HG03521 (cell line): ENCODE results near the gene TIAM2.
A peak's percentile ranks its signal among the peaks of the same experiment; 100 is the strongest.
"Not testable (repeated sequence)": the region's sequence is repeated elsewhere in the genome, so short reads cannot be mapped to it uniquely, and the experiment has no call there.

ENCODE experiments used
- ATAC-seq: cut with Tn5 transposase; IDR thresholded peaks from one replicate; pipeline ENCODE4 v1.9.1; 2021; ENCODE audit warnings: mild to moderate bottlenecking, moderate library complexity; ENCODE audit not compliant: unreplicated experiment

TIAM2 gene

DNA sequence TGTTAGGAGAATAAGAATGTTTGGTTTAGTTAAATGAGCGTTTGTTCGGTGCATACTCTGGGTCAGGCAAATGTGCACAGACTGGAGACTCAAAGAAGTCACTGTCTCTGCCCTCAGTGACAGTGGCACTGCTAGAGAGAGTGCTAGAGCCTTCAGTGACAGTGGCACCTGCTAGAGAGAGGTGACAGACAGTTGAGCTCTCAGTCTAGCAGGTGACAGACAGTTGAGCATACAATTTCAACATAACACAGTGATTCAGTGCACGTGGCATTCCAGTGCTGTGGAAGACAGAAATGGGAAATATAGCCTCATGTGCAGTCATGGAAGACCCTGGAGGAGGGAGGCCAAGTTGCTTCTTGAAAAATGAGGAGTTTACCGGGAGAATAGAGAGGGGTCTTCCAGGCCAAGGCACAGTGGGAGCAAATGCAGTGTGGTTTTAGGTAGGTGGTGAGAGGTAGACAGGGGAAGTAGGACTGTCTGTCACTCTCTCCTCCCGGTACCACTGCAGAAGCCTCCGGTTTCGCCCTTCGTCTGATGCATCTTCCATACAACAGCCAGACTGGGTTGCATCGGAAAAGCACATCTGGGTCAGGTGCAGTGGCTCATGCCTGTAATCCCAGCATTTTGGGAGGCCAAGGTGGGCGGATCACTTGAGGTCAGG, 160.8 kb downstream of the TIAM2 start:
- ATAC-seq: no peak

- no peak for ATAC-seq
Observed at GRCh38 chr6:155157101-155157500, 162.0 kb downstream of the TIAM2 start.

DNA sequence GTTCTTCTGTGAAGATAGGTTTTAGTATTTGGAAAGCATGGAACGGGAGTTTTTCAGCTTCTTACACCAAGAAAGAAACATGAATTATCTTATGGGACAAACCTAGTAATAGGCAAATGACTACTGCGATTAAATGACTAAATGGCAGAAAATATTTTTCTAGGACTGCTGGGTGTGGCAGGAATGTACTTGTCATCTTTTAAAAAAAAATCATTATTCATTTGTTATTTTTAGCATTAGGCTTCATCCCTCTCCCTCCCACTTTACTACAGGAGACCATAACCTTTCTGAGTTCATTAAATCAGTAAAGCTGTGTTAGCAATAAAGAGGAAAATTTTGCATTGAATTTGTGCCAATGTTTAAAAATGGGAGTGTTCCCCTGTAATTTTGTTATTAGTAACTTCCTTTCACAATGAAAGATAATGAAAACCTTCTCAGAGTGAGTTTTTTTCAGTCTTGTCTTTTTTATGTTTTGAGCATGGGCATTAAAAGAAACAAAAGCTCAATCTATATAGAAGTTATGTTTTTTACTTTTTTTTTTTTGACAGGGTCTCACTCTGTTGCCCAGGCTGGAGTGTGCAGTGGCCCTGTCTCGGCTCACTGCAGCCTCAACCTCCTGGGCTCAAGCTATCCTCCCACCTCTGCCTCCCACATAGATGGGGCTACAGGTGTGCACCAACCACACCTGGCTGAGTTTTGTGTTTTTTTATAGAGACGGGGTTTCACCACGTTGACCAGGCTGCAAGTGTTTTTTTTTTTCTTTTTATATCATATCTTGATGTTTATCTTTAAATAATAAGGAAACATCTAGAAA, 163.1 kb downstream of the TIAM2 start:
- ATAC-seq: no peak

DNA sequence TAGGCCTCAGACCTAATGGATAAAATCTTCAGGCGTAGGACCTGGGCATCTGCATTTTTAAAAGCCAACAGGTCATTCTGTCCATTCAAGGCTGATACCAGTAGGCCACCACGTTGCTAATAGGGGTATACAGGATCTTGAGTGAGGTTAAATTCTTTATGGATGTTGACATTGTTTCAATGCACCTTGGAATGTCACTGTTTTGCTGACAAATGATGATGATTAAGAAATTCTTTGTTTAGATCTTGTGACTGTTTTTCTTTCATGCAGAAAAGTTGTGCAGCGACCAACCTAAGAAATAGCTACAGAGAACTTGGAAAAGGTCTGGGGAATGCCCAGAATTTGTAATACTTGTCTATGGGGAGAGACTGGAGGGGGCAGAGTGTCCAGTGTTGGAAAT, 167.6 kb downstream of the TIAM2 start:
- ATAC-seq: no peak

- no peak for ATAC-seq
Observed at GRCh38 chr6:155163601-155164000, 168.5 kb downstream of the TIAM2 start.

DNA sequence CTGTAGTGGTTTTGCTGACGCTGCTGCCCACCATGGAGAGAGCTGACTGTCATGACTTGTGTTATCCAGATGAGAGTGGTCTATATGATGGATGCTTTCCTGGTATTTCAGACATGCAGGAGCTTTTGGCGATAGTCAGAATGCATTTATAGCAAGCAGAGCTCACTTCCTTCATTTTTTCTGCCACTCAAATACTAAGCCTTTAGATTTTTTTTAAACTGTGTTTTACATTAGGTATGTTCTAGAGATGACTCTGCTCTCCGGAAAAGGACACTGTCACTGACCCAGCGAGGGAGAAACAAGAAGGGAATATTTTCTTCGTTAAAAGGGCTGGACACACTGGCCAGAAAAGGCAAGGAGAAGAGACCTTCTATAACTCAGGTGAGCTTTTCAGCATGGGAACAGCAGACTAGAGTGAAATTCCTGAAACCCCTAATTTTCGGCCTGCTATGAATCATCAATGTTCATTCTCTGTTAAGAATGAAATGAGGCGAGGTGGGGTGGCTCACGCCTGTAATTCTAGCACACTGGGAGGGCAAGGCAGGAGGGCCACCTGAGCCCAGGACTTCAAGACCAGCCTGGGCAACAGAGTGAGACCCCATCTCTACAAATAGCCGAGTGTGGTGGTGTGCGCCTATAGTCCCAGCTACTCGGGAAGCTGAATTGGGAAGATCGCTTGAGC, 170.1 kb downstream of the TIAM2 start:
- no peak for ATAC-seq

DNA sequence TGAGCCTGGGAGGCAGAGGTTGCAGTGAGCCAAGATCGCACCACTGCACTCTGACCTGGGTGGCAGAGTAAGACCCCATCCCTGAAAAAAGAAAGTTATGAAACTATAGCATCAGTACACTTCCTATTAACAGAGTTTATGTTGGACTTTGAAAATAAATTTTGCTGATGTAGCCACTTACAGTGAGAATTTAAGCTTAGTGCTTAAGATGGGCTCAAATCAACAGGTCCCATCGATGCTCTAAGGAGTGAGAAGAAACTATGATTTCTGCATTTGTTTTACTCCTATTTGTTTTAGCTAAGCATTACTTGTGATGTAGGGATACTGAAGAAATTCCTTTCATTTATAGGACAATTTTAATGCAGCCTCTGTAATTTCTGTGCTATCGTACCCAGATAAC, 175.4 kb downstream of the TIAM2 start:
- no peak for ATAC-seq

DNA sequence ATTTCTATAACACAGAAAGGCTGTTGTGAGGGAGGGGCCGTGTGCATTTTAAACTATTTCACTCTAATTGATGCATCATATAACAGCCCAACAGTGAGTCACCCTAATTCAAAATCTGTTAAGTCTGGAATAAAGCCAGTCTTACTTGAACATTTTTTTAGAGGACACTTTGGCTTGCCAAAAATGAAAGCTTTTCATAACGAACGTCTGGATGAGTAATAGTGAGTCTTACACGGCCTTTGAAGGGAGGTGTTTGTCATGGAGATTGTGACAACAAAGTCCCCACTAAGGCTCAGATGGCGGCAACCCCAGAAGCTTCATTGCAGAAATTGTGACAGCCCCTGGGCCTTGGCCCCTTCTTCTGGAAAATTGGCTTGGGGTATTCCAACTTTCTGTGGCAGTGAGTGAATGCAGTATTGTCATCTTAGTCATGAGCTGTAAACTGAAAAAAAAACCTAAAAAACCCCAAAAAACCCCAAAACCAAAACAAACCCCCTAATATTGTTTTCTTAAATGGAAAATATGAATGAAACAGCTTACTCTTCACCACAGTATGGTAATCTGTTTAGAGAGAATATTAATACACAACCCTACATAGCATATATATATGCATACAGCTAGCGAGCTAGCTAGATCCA, 176.1 kb downstream of the TIAM2 start:
- ATAC-seq: peak; percentile 78

DNA sequence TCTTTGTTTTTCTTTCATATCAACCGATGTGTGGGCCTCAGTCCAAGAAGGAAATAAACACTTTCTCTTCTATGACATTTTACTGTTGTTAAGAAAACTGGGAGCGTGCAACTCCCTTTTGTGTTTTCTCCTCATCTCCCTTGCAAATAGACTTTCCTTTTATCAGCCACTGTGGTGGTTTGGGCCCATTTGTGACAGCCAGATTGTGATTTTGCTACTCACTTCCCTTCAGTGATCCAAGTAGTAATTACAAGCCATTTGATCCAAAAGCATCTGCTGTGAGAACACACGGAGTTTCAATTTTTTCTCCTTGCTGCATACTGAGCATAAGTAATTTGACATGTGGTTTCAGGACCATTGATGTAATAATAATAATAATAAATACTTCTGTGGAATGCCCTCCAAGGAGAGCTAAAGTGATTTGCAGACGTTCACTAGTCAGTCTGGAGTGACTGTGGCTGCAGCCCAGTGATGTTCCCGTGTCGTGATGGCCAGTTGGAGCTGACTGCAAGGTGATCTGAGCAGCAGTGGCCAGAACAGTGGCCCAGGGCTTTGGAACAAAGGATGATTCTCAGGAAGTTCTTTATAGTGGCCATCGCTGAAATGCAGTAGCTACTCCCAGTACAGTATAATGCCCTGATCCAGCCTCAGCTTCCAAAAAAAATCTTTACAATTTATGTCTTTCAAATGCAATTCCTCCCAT, 176.8 kb downstream of the TIAM2 start:
- ATAC-seq: peak; percentile 5

DNA sequence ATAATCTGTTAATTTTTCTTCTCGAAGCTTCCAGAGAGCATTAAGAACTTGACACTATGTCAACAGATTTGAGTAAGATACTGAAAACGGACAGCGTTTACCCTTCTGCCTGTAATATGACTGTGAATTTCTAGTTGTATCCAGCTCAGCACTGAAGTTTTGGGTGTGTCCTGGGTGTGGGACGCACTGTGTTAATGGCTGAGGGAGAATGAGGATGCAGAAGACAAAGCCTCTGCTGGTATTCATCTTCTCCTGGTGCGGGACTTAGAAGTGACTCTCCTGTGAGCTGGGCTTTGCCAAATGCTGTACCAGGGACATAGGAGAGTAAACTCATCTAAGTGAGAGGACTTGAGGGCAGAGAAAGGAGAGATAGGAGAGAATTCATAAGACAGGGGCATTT, 178.4 kb downstream of the TIAM2 start:
- ATAC-seq: no peak

DNA sequence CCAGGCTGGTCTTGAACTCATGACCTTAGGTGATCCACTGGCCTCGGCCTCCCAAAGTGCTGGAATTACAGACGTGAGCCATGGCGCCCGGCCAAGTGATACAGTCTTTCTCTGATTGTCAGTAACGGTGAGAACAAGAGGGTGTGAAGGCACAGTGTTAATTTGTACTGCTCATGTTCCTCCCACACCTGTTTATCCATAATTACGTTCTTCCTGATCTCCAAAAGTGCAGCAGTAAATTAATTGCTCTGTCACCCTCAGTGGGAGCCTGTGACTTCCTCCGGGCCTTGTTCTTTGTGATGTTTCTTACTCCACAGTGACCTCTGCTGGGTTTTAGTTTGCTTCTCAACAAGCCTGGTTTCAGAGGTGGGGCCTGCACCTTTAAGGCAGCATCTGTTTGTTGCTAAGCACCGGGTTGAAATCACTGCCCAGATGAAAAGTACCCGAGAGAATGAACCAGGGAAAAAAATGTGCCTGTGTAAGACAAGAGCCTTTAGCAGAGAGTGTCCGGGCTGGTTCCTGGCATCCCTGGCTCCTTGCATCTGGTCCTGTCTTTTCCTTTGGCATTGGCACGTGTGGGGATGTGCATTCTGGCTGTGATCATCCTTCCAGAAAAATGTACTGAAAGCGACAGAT, 179.6 kb downstream of the TIAM2 start:
- ATAC-seq: peak; percentile 61

GRCh38 chr6:155177363-155177961, 182.3 kb downstream of the TIAM2 start:
- ATAC-seq: no peak

DNA sequence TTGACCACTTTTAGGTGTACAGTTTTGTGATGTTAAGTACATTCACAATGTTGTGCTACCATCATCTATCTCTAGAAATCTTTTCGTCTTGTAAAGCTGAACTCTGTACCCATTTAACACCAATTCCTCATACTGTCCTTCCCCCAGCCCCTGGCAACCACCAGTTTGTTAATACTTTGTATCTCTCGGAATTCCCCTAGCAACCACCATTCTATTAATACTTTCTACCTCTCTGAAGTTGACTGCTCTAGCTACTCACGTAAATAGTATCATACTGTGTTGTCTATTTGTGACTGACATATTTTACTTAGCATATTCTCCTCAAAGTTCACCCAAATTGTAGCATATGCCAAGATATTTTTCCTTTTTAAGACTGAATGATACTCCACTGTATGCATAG, 186.4 kb downstream of the TIAM2 start:
- ATAC-seq: peak; percentile 72

DNA sequence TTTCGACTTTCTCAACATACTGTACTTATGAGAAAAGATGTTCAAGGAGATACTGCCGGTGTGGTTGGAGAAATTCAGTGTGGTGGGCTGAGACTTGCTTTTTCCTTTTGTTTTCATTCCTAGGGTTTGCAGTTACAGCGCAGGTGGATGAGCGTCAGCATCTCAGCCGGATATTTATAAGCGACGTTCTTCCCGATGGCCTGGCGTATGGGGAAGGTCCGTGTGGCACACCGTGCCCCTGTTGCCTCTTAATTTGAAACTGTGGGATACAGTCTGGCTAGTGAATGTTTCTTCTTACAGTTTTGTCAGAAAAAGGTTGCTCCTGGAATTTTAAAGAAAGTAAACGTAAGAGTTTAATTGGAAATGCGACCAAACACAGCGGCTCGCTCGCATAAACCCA, 187.0 kb downstream of the TIAM2 start:
- no peak for ATAC-seq

GRCh38 chr6:155183095-155183494, 188.0 kb downstream of the TIAM2 start:
- no peak for ATAC-seq

DNA sequence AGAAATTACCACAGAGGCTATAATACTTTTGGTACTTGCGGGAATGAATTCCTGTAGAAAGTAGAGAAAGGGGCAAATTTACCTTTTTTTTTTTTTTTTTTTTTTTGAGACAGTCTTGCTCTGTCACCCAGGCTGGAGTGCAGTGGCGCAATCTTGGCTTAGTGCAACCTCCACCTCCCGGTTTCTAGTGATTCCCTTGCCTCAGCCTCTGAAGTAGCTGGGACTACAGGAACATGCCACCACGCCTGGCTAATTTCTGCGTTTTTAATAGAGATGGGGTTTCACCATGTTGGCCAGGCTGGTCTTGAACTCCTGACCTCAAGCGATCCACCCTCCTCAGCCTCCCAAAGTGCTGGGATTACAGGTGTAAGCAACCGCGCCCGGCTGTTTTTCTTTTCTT, 189.9 kb downstream of the TIAM2 start:
- not testable (repeated sequence) for ATAC-seq

GRCh38 chr6:155185544-155185943, 190.4 kb downstream of the TIAM2 start:
- no peak for ATAC-seq

GRCh38 chr6:155186052-155186658, 191.0 kb downstream of the TIAM2 start:
- ATAC-seq: no peak

- ATAC-seq: no peak
Observed at GRCh38 chr6:155187106-155187505, 192.0 kb downstream of the TIAM2 start.
